GM12878 (cell line): ENCODE measurements around the gene TRIP4. TPM values are rescaled to one million over a fixed set of nuclear protein-coding genes. Genes with fewer than 3 reads are reported as not detected.

ENCODE experiments used
- FOXK2 ChIP-seq: fragments of 450-650 bp; IDR thresholded peaks from 2 replicates; pipeline ENCODE4 v1.6.1; 2017; ENCODE audit warnings: mild to moderate bottlenecking, moderate library complexity
- IKZF2 ChIP-seq, 2 experiments: fragments of 450-650 bp; IDR thresholded peaks; 2 replicates each; pipeline ENCODE4 v1.6.1; 2017; ENCODE audit warnings: mild to moderate bottlenecking in 2 of 2, moderate library complexity in 2 of 2
- KAT2A ChIP-seq: conservative IDR thresholded peaks from 2 replicates; pipeline ENCODE4 v1.6.1; 2011; ENCODE audit warnings: low read depth, low read length; ENCODE audit not compliant: control insufficient read depth
- MTA2 ChIP-seq: fragments of 450-650 bp; IDR thresholded peaks from 2 replicates; pipeline ENCODE4 v1.6.1; 2016; ENCODE audit warnings: low read depth, mild to moderate bottlenecking, moderate library complexity
- RAD21 ChIP-seq: IDR thresholded peaks from 2 replicates; pipeline ENCODE4 v1.6.1; 2011; ENCODE audit warnings: mild to moderate bottlenecking, low read depth, low read length, moderate library complexity; ENCODE audit not compliant: insufficient read depth
- RUNX3 ChIP-seq: IDR thresholded peaks from 2 replicates; pipeline ENCODE4 v1.6.1; 2012; ENCODE audit warnings: low read length, inconsistent platforms
- ZNF384 ChIP-seq: IDR thresholded peaks from 2 replicates; pipeline ENCODE4 v1.6.1; 2012; ENCODE audit warnings: low read depth, mild to moderate bottlenecking, low read length, improper control_type of control experiment, borderline replicate concordance
- ZSCAN29 ChIP-seq: fragments of 450-650 bp; IDR thresholded peaks from 2 replicates; pipeline ENCODE4 v1.6.1; 2017; ENCODE audit warnings: mild to moderate bottlenecking, moderate library complexity
- polyA plus RNA-seq, 11 experiments: library from polyadenylated mRNA; depleted of rRNA in 4 of 11; unstranded in 6 of 11; stranded (reverse) in 5 of 11; fragments of >200 nt; fragmentation: Nextera tagmentation in 4 of 11; fragmentation: Illumina TruSeq in 1 of 11; extraction: Ambion mirVana in 4 of 11; extraction: Trizol in 1 of 11; gene quantifications; 1 replicate in 1 of 11; 2 replicates in 10 of 11; pipeline versions ENCODE4 v1.2.1 to v1.2.3, GENCODE V29; 2011 to 2016; ENCODE audit warnings: inconsistent platforms in 2 of 11, missing spikeins in 2 of 11, low read depth in 1 of 11
- total RNA-seq, 4 experiments: library from RNA; depleted of rRNA in 3 of 4; stranded (reverse); fragments of >200 nt in 3 of 4; fragmentation: Illumina TruSeq in 1 of 4; extraction: Trizol in 1 of 4; gene quantifications; 2 replicates each; pipeline versions ENCODE4 v1.2.1 to v1.2.3, GENCODE V29; 2013 to 2021
- TF ChIP-seq, protein P1 (sequence below): fragments of 450-650 bp; IDR thresholded peaks from 2 replicates; pipeline ENCODE4 v1.6.1; 2016; ENCODE audit warnings: mild to moderate bottlenecking, moderate library complexity, borderline replicate concordance
- TF ChIP-seq, protein P2 (sequence below): fragments of 450-650 bp; IDR thresholded peaks from 2 replicates; pipeline ENCODE4 v1.6.1; 2017; ENCODE audit warnings: low read depth, mild to moderate bottlenecking, moderate library complexity

Gene TRIP4
- total and polyA plus RNA-seq, 10 of the 15 experiments (the other 5 are each of a cell fraction or from before 2014, with no cell fraction given) = 6.4 to 24.5 (median 20.0) TPM

DNA sequence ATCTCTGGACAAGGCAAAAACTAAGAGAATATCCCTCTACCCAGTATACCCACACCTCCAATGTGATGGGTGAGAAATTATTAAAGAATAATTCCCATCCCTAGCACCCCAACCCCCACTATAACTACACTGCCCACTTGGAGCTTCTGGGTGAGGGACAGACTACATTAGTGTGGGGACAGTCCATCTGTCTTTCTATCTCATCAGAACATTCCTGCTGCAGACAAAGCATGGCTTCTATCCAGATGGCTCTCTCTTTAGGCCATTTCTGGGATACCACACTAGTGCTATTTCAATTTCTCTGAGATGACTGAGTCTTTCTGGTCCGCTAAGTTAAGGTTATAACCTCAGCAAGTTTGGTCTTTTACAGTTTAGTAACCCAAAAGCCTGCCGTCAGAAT, 38.3 kb upstream of the TRIP4 start (continued):
- TF ChIP-seq, protein P1, sequence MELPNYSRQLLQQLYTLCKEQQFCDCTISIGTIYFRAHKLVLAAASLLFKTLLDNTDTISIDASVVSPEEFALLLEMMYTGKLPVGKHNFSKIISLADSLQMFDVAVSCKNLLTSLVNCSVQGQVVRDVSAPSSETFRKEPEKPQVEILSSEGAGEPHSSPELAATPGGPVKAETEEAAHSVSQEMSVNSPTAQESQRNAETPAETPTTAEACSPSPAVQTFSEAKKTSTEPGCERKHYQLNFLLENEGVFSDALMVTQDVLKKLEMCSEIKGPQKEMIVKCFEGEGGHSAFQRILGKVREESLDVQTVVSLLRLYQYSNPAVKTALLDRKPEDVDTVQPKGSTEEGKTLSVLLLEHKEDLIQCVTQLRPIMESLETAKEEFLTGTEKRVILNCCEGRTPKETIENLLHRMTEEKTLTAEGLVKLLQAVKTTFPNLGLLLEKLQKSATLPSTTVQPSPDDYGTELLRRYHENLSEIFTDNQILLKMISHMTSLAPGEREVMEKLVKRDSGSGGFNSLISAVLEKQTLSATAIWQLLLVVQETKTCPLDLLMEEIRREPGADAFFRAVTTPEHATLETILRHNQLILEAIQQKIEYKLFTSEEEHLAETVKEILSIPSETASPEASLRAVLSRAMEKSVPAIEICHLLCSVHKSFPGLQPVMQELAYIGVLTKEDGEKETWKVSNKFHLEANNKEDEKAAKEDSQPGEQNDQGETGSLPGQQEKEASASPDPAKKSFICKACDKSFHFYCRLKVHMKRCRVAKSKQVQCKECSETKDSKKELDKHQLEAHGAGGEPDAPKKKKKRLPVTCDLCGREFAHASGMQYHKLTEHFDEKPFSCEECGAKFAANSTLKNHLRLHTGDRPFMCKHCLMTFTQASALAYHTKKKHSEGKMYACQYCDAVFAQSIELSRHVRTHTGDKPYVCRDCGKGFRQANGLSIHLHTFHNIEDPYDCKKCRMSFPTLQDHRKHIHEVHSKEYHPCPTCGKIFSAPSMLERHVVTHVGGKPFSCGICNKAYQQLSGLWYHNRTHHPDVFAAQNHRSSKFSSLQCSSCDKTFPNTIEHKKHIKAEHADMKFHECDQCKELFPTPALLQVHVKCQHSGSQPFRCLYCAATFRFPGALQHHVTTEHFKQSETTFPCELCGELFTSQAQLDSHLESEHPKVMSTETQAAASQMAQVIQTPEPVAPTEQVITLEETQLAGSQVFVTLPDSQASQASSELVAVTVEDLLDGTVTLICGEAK = no peak
- TF ChIP-seq, protein P2, sequence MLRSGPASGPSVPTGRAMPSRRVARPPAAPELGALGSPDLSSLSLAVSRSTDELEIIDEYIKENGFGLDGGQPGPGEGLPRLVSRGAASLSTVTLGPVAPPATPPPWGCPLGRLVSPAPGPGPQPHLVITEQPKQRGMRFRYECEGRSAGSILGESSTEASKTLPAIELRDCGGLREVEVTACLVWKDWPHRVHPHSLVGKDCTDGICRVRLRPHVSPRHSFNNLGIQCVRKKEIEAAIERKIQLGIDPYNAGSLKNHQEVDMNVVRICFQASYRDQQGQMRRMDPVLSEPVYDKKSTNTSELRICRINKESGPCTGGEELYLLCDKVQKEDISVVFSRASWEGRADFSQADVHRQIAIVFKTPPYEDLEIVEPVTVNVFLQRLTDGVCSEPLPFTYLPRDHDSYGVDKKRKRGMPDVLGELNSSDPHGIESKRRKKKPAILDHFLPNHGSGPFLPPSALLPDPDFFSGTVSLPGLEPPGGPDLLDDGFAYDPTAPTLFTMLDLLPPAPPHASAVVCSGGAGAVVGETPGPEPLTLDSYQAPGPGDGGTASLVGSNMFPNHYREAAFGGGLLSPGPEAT = no peak
- TF ChIP-seq RAD21 = no peak
- no peak for TF ChIP-seq IKZF2 (IDR thresholded peaks at IDR 0.05)
- TF ChIP-seq RUNX3 = no peak
- no peak for TF ChIP-seq FOXK2
- no peak for TF ChIP-seq ZSCAN29
- TF ChIP-seq MTA2 = no peak
- TF ChIP-seq KAT2A = no peak
- no peak for TF ChIP-seq ZNF384
